Peyer's patch (tissue), 4 donors: Measurements from ENCODE around the gene GARRE1.

Experiments used
- POLR2A ChIP-seq, 2 donors: fragments of 450-650 bp; IDR thresholded peaks; one replicate each; pipeline ENCODE4 v1.5.1; 2017; ENCODE audit warnings: antibody characterized with exemption in 2 of 2, mild to moderate bottlenecking in 2 of 2, moderate library complexity in 2 of 2
- TF ChIP-seq, protein P1 (sequence below), 6 experiments: fragments of 450-650 bp in 4 of 6; fragments of 200-600 bp in 2 of 6; sonication (generic) in 1 of 6; IDR thresholded peaks; one replicate each; pipeline ENCODE4 v1.5.1; 2017 to 2019; ENCODE audit warnings: antibody characterized with exemption in 6 of 6, mild to moderate bottlenecking in 3 of 6, moderate library complexity in 1 of 6

DNA sequence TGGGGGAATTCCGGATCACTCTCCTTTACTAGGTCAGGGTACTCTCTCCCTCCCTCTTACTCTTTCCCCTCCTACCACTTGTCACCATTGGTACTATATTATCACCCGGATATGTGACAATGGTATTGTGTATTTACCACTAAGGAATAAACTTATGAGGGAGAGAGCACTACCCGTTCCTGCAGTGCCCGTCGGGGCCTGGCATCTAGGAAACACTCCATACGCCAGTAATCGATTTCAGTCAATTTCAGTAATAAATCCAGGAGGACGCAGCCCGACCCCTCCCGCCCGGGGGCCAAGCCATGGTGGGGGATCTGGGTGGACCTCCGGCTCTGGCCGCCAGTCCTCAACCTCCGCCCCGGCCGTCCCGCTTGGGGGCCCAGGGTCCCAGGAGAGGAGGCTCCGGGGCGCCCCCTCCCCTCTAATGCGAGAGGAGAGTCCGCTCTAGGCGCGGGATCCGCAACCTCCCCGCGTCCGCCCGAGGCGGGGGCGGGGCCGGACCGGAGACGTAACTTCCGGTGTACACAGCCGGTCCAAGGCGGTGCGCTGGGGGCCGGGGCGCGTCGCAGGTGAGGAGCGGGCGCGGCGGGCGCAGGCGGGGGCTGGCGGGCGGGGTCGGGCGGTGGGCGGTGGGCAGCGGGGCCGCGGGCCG, at the start of gene GARRE1:
- TF ChIP-seq, protein P1, sequence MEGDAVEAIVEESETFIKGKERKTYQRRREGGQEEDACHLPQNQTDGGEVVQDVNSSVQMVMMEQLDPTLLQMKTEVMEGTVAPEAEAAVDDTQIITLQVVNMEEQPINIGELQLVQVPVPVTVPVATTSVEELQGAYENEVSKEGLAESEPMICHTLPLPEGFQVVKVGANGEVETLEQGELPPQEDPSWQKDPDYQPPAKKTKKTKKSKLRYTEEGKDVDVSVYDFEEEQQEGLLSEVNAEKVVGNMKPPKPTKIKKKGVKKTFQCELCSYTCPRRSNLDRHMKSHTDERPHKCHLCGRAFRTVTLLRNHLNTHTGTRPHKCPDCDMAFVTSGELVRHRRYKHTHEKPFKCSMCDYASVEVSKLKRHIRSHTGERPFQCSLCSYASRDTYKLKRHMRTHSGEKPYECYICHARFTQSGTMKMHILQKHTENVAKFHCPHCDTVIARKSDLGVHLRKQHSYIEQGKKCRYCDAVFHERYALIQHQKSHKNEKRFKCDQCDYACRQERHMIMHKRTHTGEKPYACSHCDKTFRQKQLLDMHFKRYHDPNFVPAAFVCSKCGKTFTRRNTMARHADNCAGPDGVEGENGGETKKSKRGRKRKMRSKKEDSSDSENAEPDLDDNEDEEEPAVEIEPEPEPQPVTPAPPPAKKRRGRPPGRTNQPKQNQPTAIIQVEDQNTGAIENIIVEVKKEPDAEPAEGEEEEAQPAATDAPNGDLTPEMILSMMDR (IDR thresholded peaks at IDR 0.05) = no peak
- TF ChIP-seq POLR2A (IDR thresholded peaks at IDR 0.05) = peak; percentile 86 to 87
